Neural cell (in vitro differentiated cells): ENCODE results near the gene RGP1.

Experiments
- CTCF ChIP-seq: fragments of 450-650 bp; IDR thresholded peaks from 2 replicates; pipeline ENCODE4 v1.5.1; 2014; ENCODE audit warnings: antibody characterized with exemption, mild to moderate bottlenecking, moderate library complexity; ENCODE audit not compliant: poor library complexity, severe bottlenecking
- EP300 ChIP-seq: fragments of 450-650 bp; conservative IDR thresholded peaks from 2 replicates; pipeline ENCODE4 v1.6.1; 2014; ENCODE audit warnings: antibody characterized with exemption, mild to moderate bottlenecking, moderate library complexity; ENCODE audit not compliant: poor library complexity, severe bottlenecking
- EZH2 ChIP-seq: fragments of 200-600, 300-800 bp; shearing (Covaris generic), sonication (generic); IDR thresholded peaks from 2 replicates; pipeline ENCODE4 v1.6.1; 2014; ENCODE audit warnings: antibody characterized with exemption, low read length, borderline replicate concordance, mild to moderate bottlenecking; ENCODE audit not compliant: insufficient read depth, poor library complexity, severe bottlenecking
- MXI1 ChIP-seq: fragments of 450-650 bp; conservative IDR thresholded peaks from 2 replicates; pipeline ENCODE4 v1.6.1; 2014; ENCODE audit warnings: antibody characterized with exemption, mild to moderate bottlenecking; ENCODE audit not compliant: poor library complexity, severe bottlenecking
- POLR2AphosphoS5 ChIP-seq: IDR thresholded peaks from 2 replicates; pipeline ENCODE4 v1.6.1; 2012
- RAD21 ChIP-seq: fragments of 450-650 bp; conservative IDR thresholded peaks from 2 replicates; pipeline ENCODE4 v1.6.1; 2014; ENCODE audit warnings: antibody characterized with exemption, mild to moderate bottlenecking, moderate library complexity
- REST ChIP-seq: IDR thresholded peaks from 2 replicates; pipeline ENCODE4 v1.6.1; 2012; ENCODE audit warnings: borderline replicate concordance
- TAF1 ChIP-seq: IDR thresholded peaks from 2 replicates; pipeline ENCODE4 v1.6.1; 2012; ENCODE audit warnings: low read depth

- TF ChIP-seq CTCF (no peak), POLR2AphosphoS5 (no peak), EP300 (no peak), REST (no peak), MXI1 (no peak), EZH2 (no peak), RAD21 (no peak), TAF1 (no peak)
These were observed 29.5 kb upstream of the RGP1 start for GRCh38 chr9:35719546-35719945.
